GM18511 (cell line): Measurements from ENCODE around the gene IPO4.

ENCODE experiments used
- ATAC-seq: cut with Tn5 transposase; IDR thresholded peaks from one replicate; pipeline ENCODE4 v1.9.1; 2021; ENCODE audit warnings: mild to moderate bottlenecking, moderate library complexity; ENCODE audit not compliant: unreplicated experiment

The IPO4 gene

GRCh38 chr14:24194873-24195185, 6.2 kb upstream of the IPO4 start:
- ATAC-seq, result no peak

- ATAC-seq, result no peak
Observed at GRCh38 chr14:24194186-24194872, 5.7 kb upstream of the IPO4 start.

- ATAC-seq, result no peak
Observed at GRCh38 chr14:24192933-24193332, 4.3 kb upstream of the IPO4 start.

- ATAC-seq, result no peak
Observed at GRCh38 chr14:24190416-24190815, 1.8 kb upstream of the IPO4 start.

GRCh38 chr14:24189460-24189859, 844 bp upstream of the IPO4 start:
- ATAC-seq, result no peak

- ATAC-seq, result no peak
Observed at GRCh38 chr14:24189059-24189375, 401 bp upstream of the IPO4 start.

- no peak for ATAC-seq
Observed at GRCh38 chr14:24187539-24187915, 1.1 kb downstream of the IPO4 start.

- no peak for ATAC-seq
Observed at GRCh38 chr14:24186831-24187538, 1.6 kb downstream of the IPO4 start.

- ATAC-seq, result no peak
Observed at GRCh38 chr14:24185741-24186140, 2.9 kb downstream of the IPO4 start.

- no peak for ATAC-seq
Observed at GRCh38 chr14:24185026-24185425, 3.6 kb downstream of the IPO4 start.

- no peak for ATAC-seq
Observed at GRCh38 chr14:24184104-24184970, 4.3 kb downstream of the IPO4 start.

- no peak for ATAC-seq
Observed at GRCh38 chr14:24183014-24183481, 5.6 kb downstream of the IPO4 start.

- ATAC-seq, result no peak
Observed at GRCh38 chr14:24182110-24182882, 6.3 kb downstream of the IPO4 start.

GRCh38 chr14:24181371-24182077, 7.1 kb downstream of the IPO4 start:
- no peak for ATAC-seq

- no peak for ATAC-seq
Observed at GRCh38 chr14:24179961-24180796, 8.4 kb downstream of the IPO4 start.

- ATAC-seq, result no peak
Observed at GRCh38 chr14:24179294-24179960, 9.2 kb downstream of the IPO4 start.

GRCh38 chr14:24178399-24179178, 10.0 kb downstream of the IPO4 start:
- no peak for ATAC-seq

- no peak for ATAC-seq
Observed at GRCh38 chr14:24177891-24178290, 10.7 kb downstream of the IPO4 start.
